Upper lobe of left lung (tissue), 6 donors: Measurements from ENCODE around the gene DAZAP1. TPM values are rescaled to one million over a fixed set of nuclear protein-coding genes. Genes with fewer than 3 reads are reported as not detected.

Source experiments
- ATAC-seq, 2 donors: fragments of 200-7000 bp; cut with Tn5 transposase; one replicate each; pipeline ENCODE4 v1.9.1; 2022; ENCODE audit warnings: mild to moderate bottlenecking in 2 of 2, moderate library complexity in 2 of 2; ENCODE audit not compliant: low FRiP score in 2 of 2
- DNase-seq, 2 donors: peaks; one replicate each; pipeline ENCODE4 v3.0.0-alpha.2; 2019 to 2020
- H3K27ac ChIP-seq, 4 donors: fragments of 200-600 bp; sonication (generic); one replicate each; pipeline ENCODE4 v1.5.1; 2016 to 2019
- H3K27me3 ChIP-seq, 4 donors: fragments of 200-600 bp; sonication (generic); one replicate each; pipeline ENCODE4 v1.5.1; 2017 to 2019
- H3K36me3 ChIP-seq, 4 donors: fragments of 200-600 bp; sonication (generic); one replicate each; pipeline ENCODE4 v1.5.1; 2016 to 2019
- H3K4me1 ChIP-seq, 4 donors: fragments of 200-600 bp; sonication (generic); one replicate each; pipeline ENCODE4 v1.5.1; 2018 to 2019
- H3K4me3 ChIP-seq, 4 donors: fragments of 200-600 bp; sonication (generic); one replicate each; pipeline ENCODE4 v1.5.1; 2017 to 2019; ENCODE audit warnings: mild to moderate bottlenecking in 2 of 4, moderate library complexity in 1 of 4
- H3K9me3 ChIP-seq, 4 donors: fragments of 200-600 bp; sonication (generic); one replicate each; pipeline ENCODE4 v1.5.1; 2018 to 2019
- CTCF ChIP-seq, 6 experiments: fragments of 450-650 bp in 4 of 6; fragments of 200-600 bp in 2 of 6; sonication (generic) in 2 of 6; IDR thresholded peaks; one replicate each; pipeline ENCODE4 v1.5.1; 2016 to 2019; ENCODE audit warnings: antibody characterized with exemption in 6 of 6
- EP300 ChIP-seq, 4 donors: sonication (generic); formaldehyde crosslinking; IDR thresholded peaks; one replicate each; pipeline ENCODE4 v1.5.1; 2017; ENCODE audit warnings: antibody characterized with exemption in 4 of 4, control low read depth in 2 of 4
- POLR2A ChIP-seq, 4 donors: fragments of 450-650 bp; IDR thresholded peaks; one replicate each; pipeline ENCODE4 v1.5.1; 2016 to 2017; ENCODE audit warnings: antibody characterized with exemption in 4 of 4, mild to moderate bottlenecking in 2 of 4
- POLR2AphosphoS5 ChIP-seq, 2 donors: sonication (generic); formaldehyde crosslinking; IDR thresholded peaks; one replicate each; pipeline ENCODE4 v1.5.1; 2017; ENCODE audit warnings: antibody characterized with exemption in 2 of 2
- WGBS, 2 donors: methylation state at CpG; one replicate each; pipeline ENCODE4 v1.1.5; 2017 to 2018; 5-methylcytosine and 5-hydroxymethylcytosine counted together
- total RNA-seq, 6 donors: library from RNA; depleted of rRNA in 4 of 6; stranded (reverse); fragments of >200 nt in 4 of 6; gene quantifications; one replicate each; pipeline versions ENCODE4 v1.1.0 to v1.2.1, GENCODE V29; 2016 to 2021
- donor health status: DM: no; HTN: no; CAD: no; lungs with moderate emphysema.
- donor health status: DM: no; HTN: yes; CAD: no; lungs with severe emphysema.

DAZAP1 gene
- total RNA-seq, 6 donors from 2014 or later = 38.9 to 107 (median 78.7) TPM

DNA sequence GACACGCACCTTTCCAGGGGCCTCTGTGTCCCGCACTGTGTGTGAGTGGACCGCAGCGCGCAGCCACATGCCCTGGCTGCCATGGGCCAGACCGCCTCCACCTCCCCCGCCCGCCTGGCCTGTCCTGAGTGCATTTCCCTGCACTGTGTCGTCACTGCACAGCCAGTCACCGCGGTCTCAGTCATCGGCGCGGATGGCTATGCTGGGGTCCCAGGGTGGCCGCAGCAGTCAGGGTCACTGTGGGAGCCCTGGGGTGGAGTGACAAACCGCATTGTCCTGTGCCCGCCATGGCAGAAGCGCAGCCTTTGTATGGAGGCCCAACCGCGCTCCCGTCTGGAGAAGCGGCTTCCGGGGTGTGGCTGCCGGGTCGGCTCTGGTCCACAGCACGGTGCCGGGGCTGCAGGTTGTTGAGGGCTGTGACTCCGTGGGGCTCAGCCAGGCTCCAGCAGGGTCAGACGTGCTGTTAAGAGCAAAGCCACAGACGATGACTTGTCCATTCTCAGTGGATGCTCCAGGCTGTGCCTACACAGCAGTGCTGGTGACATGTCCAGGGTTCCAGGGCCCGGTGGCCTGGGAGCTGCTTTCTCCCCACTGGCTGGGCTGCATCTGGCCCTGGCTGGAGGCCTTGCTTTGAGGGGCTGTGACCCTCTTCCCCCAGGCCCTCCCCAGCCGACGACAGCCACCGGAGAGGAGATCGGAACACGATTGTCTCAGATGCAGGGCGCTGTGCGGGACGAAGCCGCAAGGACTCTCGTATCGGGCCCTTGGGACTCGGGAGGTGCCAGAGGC is 30.0 kb upstream of the DAZAP1 start:
- ATAC-seq (no peak), DNase-seq (no peak)
- no peaks in the 10 kb centered on the region for H3K27me3 ChIP-seq
- no peaks in the 10 kb centered on the region for H3K4me1 ChIP-seq
- no peak overlapping the region for H3K4me3 ChIP-seq
- no peaks in the 10 kb centered on the region for H3K9me3 ChIP-seq
- no peak overlapping the region for H3K27ac ChIP-seq
- WGBS, 2 donors = 96 to 98% methylated on average over 22 to 42 of the region's 43 CpGs
- peaks cover 3 to 46% (median 29%) of the 10 kb centered on the region in 4 donors for H3K36me3 ChIP-seq
- TF ChIP-seq POLR2A (IDR thresholded peaks at IDR 0.05) (no peak), POLR2AphosphoS5 (IDR thresholded peaks at IDR 0.05) (no peak), CTCF (IDR thresholded peaks at IDR 0.05) (no peak), EP300 (IDR thresholded peaks at IDR 0.05) (no peak)

- no peaks in the 10 kb centered on the region for H3K9me3 ChIP-seq
- peak in 1 of 2 donors; percentile 84 for DNase-seq
- no peaks in the 10 kb centered on the region for H3K27me3 ChIP-seq
- no peak overlapping the region for H3K27ac ChIP-seq
- ATAC-seq = peak in 1 of 2 donors; percentile 15
- TF ChIP-seq CTCF (IDR thresholded peaks at IDR 0.05) = peak in 1 of 6 experiments; percentile 12
- TF ChIP-seq EP300 (IDR thresholded peaks at IDR 0.05) = no peak
- TF ChIP-seq POLR2AphosphoS5 (IDR thresholded peaks at IDR 0.05) = no peak
- TF ChIP-seq POLR2A (IDR thresholded peaks at IDR 0.05) = no peak
- 90 to 94% methylated on average over 23 to 29 of the region's 33 CpGs for WGBS, 2 donors
- no peaks in the 10 kb centered on the region for H3K4me1 ChIP-seq
- H3K4me3 ChIP-seq = no peak overlapping the region
- H3K36me3 ChIP-seq = peaks cover 0 to 38% (median 23%) of the 10 kb centered on the region in 4 donors
Measured at GRCh38 chr19:1377965-1378785, 29.2 kb upstream of the DAZAP1 start.

DNA sequence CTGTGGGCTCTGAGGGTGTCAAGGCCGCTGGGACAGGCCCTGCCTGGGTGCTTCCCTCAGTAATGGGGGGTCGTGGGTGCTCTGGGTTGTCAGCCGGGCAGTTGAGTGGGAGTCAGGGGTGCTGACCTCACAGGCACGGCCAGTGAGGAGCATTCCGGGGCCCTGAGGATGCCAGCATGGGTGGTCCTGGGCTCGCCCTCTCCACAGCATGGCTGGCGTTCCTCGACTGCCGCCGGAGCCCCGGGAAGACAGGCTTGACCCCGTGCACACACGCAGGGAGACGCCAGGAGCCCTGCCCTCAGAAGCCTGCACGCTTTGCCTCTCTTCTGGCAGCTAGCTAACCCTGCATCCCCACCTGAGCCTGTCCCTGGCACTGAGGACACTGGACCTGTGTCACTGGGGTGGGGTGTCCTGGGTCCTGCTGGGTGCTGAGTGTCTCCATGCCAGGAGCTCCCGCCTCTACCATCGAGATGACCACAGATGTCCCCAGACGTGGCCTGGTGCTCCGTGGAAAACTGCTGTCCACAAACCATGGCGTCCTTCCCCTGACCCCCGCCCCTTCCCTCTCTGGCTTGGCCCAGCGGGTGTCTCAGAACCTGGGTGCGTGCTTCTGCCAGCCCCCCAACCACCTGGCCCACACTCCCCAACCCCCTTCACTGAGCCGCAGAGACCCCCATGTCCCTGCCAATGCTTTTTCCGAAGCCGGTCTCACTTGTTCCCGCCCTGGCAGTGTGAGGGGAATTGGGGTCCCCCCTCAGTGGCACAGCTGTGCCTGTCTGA is 28.1 kb upstream of the DAZAP1 start:
- TF ChIP-seq CTCF (IDR thresholded peaks at IDR 0.05) (no peak), EP300 (IDR thresholded peaks at IDR 0.05) (no peak), POLR2A (IDR thresholded peaks at IDR 0.05) (no peak), POLR2AphosphoS5 (IDR thresholded peaks at IDR 0.05) (no peak)
- peaks cover 0 to 3% (median 3%) of the 10 kb centered on the region in 4 donors for H3K4me1 ChIP-seq
- ATAC-seq = no peak

GRCh38 chr19:1379961-1380489 is 27.4 kb upstream of the DAZAP1 start:
- WGBS, 2 donors = 82 to 83% methylated on average over 6 to 12 of the region's 12 CpGs

More for the DNA sequence above, 28.1 kb upstream of the DAZAP1 start:
- H3K27ac ChIP-seq = no peak overlapping the region
- H3K9me3 ChIP-seq = no peaks in the 10 kb centered on the region
- WGBS, 2 donors = 86 to 87% methylated on average over 11 to 25 of the region's 27 CpGs
- no peak overlapping the region for H3K4me3 ChIP-seq
- peak in 1 of 2 donors; percentile 70 for DNase-seq
- no peaks in the 10 kb centered on the region for H3K27me3 ChIP-seq
- H3K36me3 ChIP-seq = peaks cover 0 to 26% (median 14%) of the 10 kb centered on the region in 4 donors

More at GRCh38 chr19:1379961-1380489, 27.4 kb upstream of the DAZAP1 start:
- ATAC-seq = no peak
- no peak overlapping the region for H3K4me3 ChIP-seq
- no peaks in the 10 kb centered on the region for H3K9me3 ChIP-seq
- H3K36me3 ChIP-seq = peaks cover 0 to 23% (median 12%) of the 10 kb centered on the region in 4 donors
- peaks cover 6 to 10% (median 10%) of the 10 kb centered on the region in 4 donors for H3K4me1 ChIP-seq
- H3K27me3 ChIP-seq = no peaks in the 10 kb centered on the region
- TF ChIP-seq POLR2A (IDR thresholded peaks at IDR 0.05) = no peak
- H3K27ac ChIP-seq = no peak overlapping the region
- DNase-seq = no peak
